A549 (cell line): Measurements from ENCODE around the gene PREX1. TPM values are rescaled to one million over a fixed set of nuclear protein-coding genes. Genes with fewer than 3 reads are reported as not detected.

Experiments
- ATAC-seq, 2 experiments: fragments of 200-7000 bp in 1 of 2; fragments of >200 bp in 1 of 2; cut with Nextera tagmentation in 1 of 2; cut with Tn5 transposase in 1 of 2; 3 replicates each; pipeline versions ENCODE4 v1.8.0 to v1.9.1; 2018 to 2020; ENCODE audit warnings: mild to moderate bottlenecking in 1 of 2, moderate library complexity in 1 of 2
- CTCF ChIA-PET: fragments of 300-600 bp; sonication (Branson Sonifier 250); formaldehyde crosslinking; extraction: SDS; loops from one replicate; lab custom pipeline; 2021; ENCODE audit warnings: antibody characterized with exemption, inconsistent platforms; lab: Yijun Ruan, JAX
- POLR2A ChIA-PET: fragments of 350-600 bp; formaldehyde crosslinking; extraction: SDS; loops from one replicate; lab custom pipeline; 2021; ENCODE audit warnings: antibody characterized with exemption, inconsistent platforms; lab: Yijun Ruan, JAX
- DNase-seq, 2 experiments: peaks; one replicate each; pipeline versions ENCODE4 v3.0.0 to v3.0.0-alpha.2; 2011 to 2016; ENCODE audit warnings: low read depth in 1 of 2, low spot score in 1 of 2
- FAIRE-seq: peaks from 2 replicates; lab custom pipeline; 2011; peaks lifted over from hg19 to GRCh38; lab: Jason Lieb, UNC
- H3K27ac ChIP-seq, 2 experiments: fragments of >200 bp; sonication (Bioruptor Twin); formaldehyde crosslinking; 3 replicates each; pipeline ENCODE4 v1.5.1; 2016 to 2017
- H3K4me1 ChIP-seq: fragments of >200 bp; sonication (Bioruptor Twin); formaldehyde crosslinking; 3 replicates; pipeline ENCODE4 v1.6.1; 2016
- H3K4me2 ChIP-seq: fragments of >200 bp; sonication (Bioruptor Twin); formaldehyde crosslinking; 3 replicates; pipeline ENCODE4 v1.6.1; 2016
- H3K4me3 ChIP-seq: fragments of >200 bp; sonication (Bioruptor Twin); formaldehyde crosslinking; 3 replicates; pipeline ENCODE4 v1.5.1; 2016
- H3K9me3 ChIP-seq: fragments of >200 bp; sonication (Bioruptor Twin); formaldehyde crosslinking; 3 replicates; pipeline ENCODE4 v1.6.1; 2016
- BHLHE40 ChIP-seq: IDR thresholded peaks from 2 replicates; pipeline ENCODE4 v1.6.1; 2012; ENCODE audit warnings: low read depth, low read length, inconsistent platforms
- EHMT2 ChIP-seq: fragments of 200-600 bp; sonication (generic); IDR thresholded peaks from 2 replicates; pipeline ENCODE4 v1.6.1; 2016; ENCODE audit warnings: antibody characterized with exemption, low read depth, mild to moderate bottlenecking, moderate library complexity
- HDAC2 ChIP-seq: fragments of 200-600 bp; sonication (generic); IDR thresholded peaks from 2 replicates; pipeline ENCODE4 v1.6.1; 2016
- HEYL ChIP-seq: fragments of 250-450 bp; sonication (Bioruptor Pico); IDR thresholded peaks from 2 replicates; pipeline ENCODE4 v1.8.0; 2021; ENCODE audit warnings: mild to moderate bottlenecking, moderate library complexity
- KDM5A ChIP-seq: fragments of 200-600 bp; sonication (generic); IDR thresholded peaks from 2 replicates; pipeline ENCODE4 v1.6.1; 2016; ENCODE audit warnings: antibody characterized with exemption, mild to moderate bottlenecking
- MAX ChIP-seq: IDR thresholded peaks from 2 replicates; pipeline ENCODE4 v1.6.1; 2012
- MAZ ChIP-seq: fragments of 150-350 bp; IDR thresholded peaks from 2 replicates; pipeline ENCODE4 v1.6.1; 2014; ENCODE audit warnings: antibody characterized with exemption, low read depth, low read length, borderline replicate concordance
- NR3C1 ChIP-seq: fragments of >200 bp; sonication (Bioruptor Twin); formaldehyde crosslinking; IDR thresholded peaks from 3 replicates; pipeline ENCODE4 v1.6.1; 2017
- PHF8 ChIP-seq: fragments of 200-600 bp; sonication (generic); IDR thresholded peaks from 2 replicates; pipeline ENCODE4 v1.6.1; 2016; ENCODE audit warnings: low read depth, mild to moderate bottlenecking, antibody characterized with exemption, moderate library complexity, borderline replicate concordance
- RARB ChIP-seq: fragments of 250-450 bp; sonication (Bioruptor Pico); IDR thresholded peaks from 2 replicates; pipeline ENCODE4 v1.8.0; 2021; ENCODE audit warnings: mild to moderate bottlenecking, moderate library complexity
- RCOR1 ChIP-seq: fragments of 150-350 bp; IDR thresholded peaks from 2 replicates; pipeline ENCODE4 v1.6.1; 2014; ENCODE audit warnings: antibody characterized with exemption, low read length, low read depth
- RNF2 ChIP-seq: fragments of 200-600 bp; sonication (generic); IDR thresholded peaks from 2 replicates; pipeline ENCODE4 v1.6.1; 2016; ENCODE audit warnings: low read depth, mild to moderate bottlenecking, antibody characterized with exemption, moderate library complexity, borderline replicate concordance
- TP53 ChIP-seq: fragments of 250-450 bp; sonication (Bioruptor Pico); IDR thresholded peaks from 2 replicates; pipeline ENCODE4 v1.5.0; 2021; ENCODE audit warnings: mild to moderate bottlenecking, moderate library complexity
- ZFP36 ChIP-seq: fragments of 450-650 bp; IDR thresholded peaks from 2 replicates; pipeline ENCODE4 v1.6.1; 2014; ENCODE audit warnings: borderline replicate concordance; ENCODE audit not compliant: partially characterized antibody
- ZNF302 ChIP-seq: fragments of 250-450 bp; sonication (Bioruptor Pico); IDR thresholded peaks from 2 replicates; pipeline ENCODE4 v1.9.0; 2021; ENCODE audit warnings: inconsistent platforms, mild to moderate bottlenecking, moderate library complexity
- ZSCAN20 ChIP-seq: fragments of 250-450 bp; sonication (Bioruptor Pico); IDR thresholded peaks from 2 replicates; pipeline ENCODE4 v1.8.0; 2022; ENCODE audit warnings: mild to moderate bottlenecking, moderate library complexity
- WGBS: methylation state at CpG from one replicate; pipeline ENCODE4 v1.1.6; 2017; ENCODE audit errors: missing lambda C conversion rate; 5-methylcytosine and 5-hydroxymethylcytosine counted together
- polyA plus RNA-seq, 4 experiments: library from polyadenylated mRNA; depleted of rRNA in 3 of 4; stranded (reverse); fragments of >200 nt; fragmentation: RNase III in 1 of 4; extraction: RNeasy Plus Mini Kit Qiagen cat#74134 plus additional on column Dnase treatment in 1 of 4; gene quantifications; 2 replicates in 3 of 4; 3 replicates in 1 of 4; pipeline ENCODE4 v1.2.3, GENCODE V29; 2011 to 2017
- TF ChIP-seq, protein P1 (sequence below): fragments of 250-450 bp; sonication (Bioruptor Pico); IDR thresholded peaks from 2 replicates; pipeline ENCODE4 v1.5.0; 2021; ENCODE audit warnings: mild to moderate bottlenecking, moderate library complexity, borderline replicate concordance
- TF ChIP-seq, protein P2 (sequence below): IDR thresholded peaks from 2 replicates; pipeline ENCODE4 v1.6.1; 2012; ENCODE audit warnings: low read depth, borderline replicate concordance

The PREX1 gene
- polyA plus RNA-seq, 2 of the 4 experiments (the other 2 are of a cell fraction) = 3.6 to 4.2 TPM

DNA sequence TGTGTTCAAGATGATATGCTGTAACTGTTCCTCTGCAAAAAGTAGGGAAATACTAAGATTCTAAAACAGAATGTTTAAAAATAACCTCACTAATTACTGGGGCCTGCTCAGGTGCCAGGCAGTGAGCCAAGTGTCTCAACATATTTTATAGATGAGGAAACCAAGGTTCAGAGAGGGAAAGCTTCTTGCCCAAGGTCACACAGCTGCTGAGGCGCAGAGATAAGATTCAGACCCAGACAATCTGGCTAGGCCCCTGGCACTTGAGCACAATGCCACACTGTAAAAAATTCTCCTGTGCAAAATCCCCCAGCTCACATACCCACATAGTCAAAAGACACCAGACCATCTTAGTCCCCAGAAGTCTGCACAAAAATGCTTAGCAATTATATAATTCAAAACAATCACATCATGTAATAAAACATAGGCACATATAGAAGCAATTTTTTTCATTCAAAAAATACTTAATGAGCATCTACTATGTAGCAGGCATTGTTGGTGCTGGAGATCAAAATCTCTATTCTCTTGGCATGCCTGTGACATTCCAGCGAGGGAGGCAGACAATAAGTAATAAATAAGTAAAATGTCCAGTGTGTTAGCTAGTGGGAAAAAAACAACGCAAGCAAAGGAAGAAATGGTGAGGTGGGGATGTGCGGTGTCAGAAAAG, 10.3 kb downstream of the PREX1 start:
- POLR2A ChIA-PET = interaction anchor here (1.0 kb wide), 1 partner anchor 10 kb away, joined by 3 read pairs; the partner anchor contains the start of gene PREX1
- Histone ChIP-seq H3K4me3 (no peak overlapping the region), H3K4me1 (no peaks in the 10 kb centered on the region), H3K4me2 (no peak overlapping the region), H3K27ac (no peak overlapping the region), H3K9me3 (no peaks in the 10 kb centered on the region)
- CTCF ChIA-PET = interaction anchor here (0.8 to 1.8 kb wide), 2 partner anchors 12 to 160 kb away, joined by 3 to 9 read pairs; no protein-coding TSS in a partner anchor
- DNase-seq (no peak), FAIRE-seq (no peak), ATAC-seq (no peak)
- WGBS = 94% methylated on average over 4 of the region's 4 CpGs
- TF ChIP-seq ZFP36 (peak; percentile 8), ZNF302 (CRISPR knock-in tag) (no peak)

- H3K9me3 ChIP-seq = no peaks in the 10 kb centered on the region
- ChIA-PET CTCF (interaction anchor here (1.8 kb wide), 1 partner anchor 159 kb away, joined by 9 read pairs; no protein-coding TSS in a partner anchor), POLR2A (no interaction called here)
- 90% methylated on average over 14 of the region's 14 CpGs for WGBS
- no peak; a peak in 1 of 6 replicates for ATAC-seq
- H3K4me3 ChIP-seq = no peak overlapping the region
- no peak overlapping the region for H3K4me2 ChIP-seq
- no peak overlapping the region for H3K27ac ChIP-seq
- DNase-seq = no peak
- H3K4me1 ChIP-seq = no peaks in the 10 kb centered on the region
- TF ChIP-seq NR3C1 (no peak), ZFP36 (no peak), RARB (CRISPR knock-in tag) (no peak), HDAC2 (no peak), PHF8 (no peak), RCOR1 (no peak), MAX (no peak), ZNF302 (CRISPR knock-in tag) (no peak), MAZ (no peak), TP53 (CRISPR knock-in tag) (no peak), HEYL (CRISPR knock-in tag) (no peak), ZSCAN20 (CRISPR knock-in tag) (no peak), BHLHE40 (no peak)
- TF ChIP-seq, protein P1, sequence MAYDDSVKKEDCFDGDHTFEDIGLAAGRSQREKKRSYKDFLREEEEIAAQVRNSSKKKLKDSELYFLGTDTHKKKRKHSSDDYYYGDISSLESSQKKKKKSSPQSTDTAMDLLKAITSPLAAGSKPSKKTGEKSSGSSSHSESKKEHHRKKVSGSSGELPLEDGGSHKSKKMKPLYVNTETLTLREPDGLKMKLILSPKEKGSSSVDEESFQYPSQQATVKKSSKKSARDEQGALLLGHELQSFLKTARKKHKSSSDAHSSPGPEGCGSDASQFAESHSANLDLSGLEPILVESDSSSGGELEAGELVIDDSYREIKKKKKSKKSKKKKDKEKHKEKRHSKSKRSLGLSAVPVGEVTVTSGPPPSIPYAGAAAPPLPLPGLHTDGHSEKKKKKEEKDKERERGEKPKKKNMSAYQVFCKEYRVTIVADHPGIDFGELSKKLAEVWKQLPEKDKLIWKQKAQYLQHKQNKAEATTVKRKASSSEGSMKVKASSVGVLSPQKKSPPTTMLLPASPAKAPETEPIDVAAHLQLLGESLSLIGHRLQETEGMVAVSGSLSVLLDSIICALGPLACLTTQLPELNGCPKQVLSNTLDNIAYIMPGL (CRISPR knock-in tag) = no peak
- TF ChIP-seq, protein P2, sequence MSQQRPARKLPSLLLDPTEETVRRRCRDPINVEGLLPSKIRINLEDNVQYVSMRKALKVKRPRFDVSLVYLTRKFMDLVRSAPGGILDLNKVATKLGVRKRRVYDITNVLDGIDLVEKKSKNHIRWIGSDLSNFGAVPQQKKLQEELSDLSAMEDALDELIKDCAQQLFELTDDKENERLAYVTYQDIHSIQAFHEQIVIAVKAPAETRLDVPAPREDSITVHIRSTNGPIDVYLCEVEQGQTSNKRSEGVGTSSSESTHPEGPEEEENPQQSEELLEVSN = no peak
- TF ChIP-seq, all 56 proteins: peak for 0
- no peak for FAIRE-seq
Observed at GRCh38 chr20:48816282-48817205, 11.3 kb downstream of the PREX1 start.

- no peak for ATAC-seq
- CTCF ChIA-PET = no interaction called here
- no peak for FAIRE-seq
- no peak overlapping the region for H3K27ac ChIP-seq
- WGBS = 95% methylated on average over 12 of the region's 12 CpGs
- TF ChIP-seq EHMT2 = no peak
- no peak for TF ChIP-seq RNF2
- no peak for TF ChIP-seq NR3C1
- TF ChIP-seq KDM5A = no peak
- TF ChIP-seq, all 56 proteins: peak for 0
- Histone ChIP-seq H3K4me1 (no peaks in the 10 kb centered on the region), H3K4me3 (no peak overlapping the region), H3K9me3 (no peaks in the 10 kb centered on the region), H3K4me2 (no peak overlapping the region)
- POLR2A ChIA-PET = no interaction called here
- no peak for DNase-seq
Observed at GRCh38 chr20:48815537-48815936, 12.3 kb downstream of the PREX1 start.
